ENCODE data around the gene TLE1.

The TLE1 gene

GRCh38 chr9:81543695-81544094, 145.7 kb downstream of the TLE1 start:
- DNase-seq (ENCODE audit: low read depth) = no peak

DNA sequence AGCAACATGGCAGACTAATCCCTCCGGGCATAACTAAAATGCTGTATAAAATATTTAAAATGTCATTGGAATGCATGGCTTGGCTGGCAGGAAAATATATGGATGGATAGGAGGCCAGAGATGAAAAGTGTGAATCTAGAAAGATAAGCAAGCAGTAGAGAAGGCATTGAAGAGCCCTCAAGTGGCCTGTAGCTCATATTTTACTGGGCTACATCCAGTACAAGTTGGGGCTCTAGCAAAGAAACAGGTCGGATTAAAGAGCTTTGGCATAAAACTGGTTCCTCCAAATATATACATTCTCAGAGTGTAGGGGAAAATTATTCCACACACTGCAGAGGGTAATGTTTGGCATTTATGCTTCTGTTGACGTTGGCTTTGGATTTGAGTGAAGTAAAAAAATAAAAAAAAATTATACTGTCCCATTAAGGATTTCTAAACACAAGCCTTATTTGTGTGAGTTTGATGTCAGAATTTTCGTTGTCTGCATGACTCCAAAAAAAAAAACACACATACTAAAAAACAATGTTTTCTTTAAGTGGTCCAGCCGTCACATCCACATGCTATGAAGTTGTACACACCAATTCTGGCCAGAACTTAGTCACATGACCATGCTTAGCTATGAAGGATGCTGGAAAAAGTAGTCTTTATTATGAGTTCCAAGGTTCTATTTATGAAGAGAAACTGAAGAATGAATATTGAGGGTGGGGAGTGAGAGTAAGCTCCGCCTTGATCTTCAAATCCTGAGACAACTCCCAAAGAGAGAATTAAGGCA, 147.0 kb downstream of the TLE1 start:
- no peak for DNase-seq (ENCODE audit: low read depth)

DNA sequence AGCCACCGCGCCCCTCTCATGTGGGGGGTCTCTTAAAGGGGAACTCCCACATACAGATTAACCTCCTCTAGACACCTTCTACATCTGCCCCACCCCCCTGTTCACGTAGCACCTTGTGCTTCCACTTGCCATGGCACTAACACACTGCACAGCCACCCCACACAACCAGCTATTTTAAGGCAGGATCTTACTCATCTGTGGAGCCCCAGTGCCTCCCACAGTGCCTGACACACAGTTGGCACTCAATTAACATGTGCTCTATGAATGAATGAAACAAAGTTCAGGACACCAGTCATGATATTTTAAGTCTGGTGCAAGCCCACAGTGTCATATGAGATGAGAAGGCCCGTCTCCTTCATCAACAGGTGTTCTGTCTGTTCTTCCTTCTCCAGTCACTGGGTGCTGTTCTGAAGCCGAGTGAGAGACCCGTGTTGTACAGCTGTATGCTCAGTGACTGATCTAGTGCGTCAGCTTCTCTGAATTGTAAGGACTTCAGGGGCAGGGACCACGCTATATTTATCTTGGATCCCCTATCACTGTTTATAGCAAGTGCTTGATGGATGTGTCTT, 149.1 kb downstream of the TLE1 start:
- DNase-seq (ENCODE audit: low read depth) = no peak

- DNase-seq (ENCODE audit: low read depth) = no peak
Measured at GRCh38 chr9:81539317-81539716, 150.0 kb downstream of the TLE1 start.

- no peak for DNase-seq (ENCODE audit: low read depth)
Measured at GRCh38 chr9:81538890-81539289, 150.5 kb downstream of the TLE1 start.

- DNase-seq (ENCODE audit: low read depth) = no peak
Measured at GRCh38 chr9:81537964-81538363, 151.4 kb downstream of the TLE1 start.

DNA sequence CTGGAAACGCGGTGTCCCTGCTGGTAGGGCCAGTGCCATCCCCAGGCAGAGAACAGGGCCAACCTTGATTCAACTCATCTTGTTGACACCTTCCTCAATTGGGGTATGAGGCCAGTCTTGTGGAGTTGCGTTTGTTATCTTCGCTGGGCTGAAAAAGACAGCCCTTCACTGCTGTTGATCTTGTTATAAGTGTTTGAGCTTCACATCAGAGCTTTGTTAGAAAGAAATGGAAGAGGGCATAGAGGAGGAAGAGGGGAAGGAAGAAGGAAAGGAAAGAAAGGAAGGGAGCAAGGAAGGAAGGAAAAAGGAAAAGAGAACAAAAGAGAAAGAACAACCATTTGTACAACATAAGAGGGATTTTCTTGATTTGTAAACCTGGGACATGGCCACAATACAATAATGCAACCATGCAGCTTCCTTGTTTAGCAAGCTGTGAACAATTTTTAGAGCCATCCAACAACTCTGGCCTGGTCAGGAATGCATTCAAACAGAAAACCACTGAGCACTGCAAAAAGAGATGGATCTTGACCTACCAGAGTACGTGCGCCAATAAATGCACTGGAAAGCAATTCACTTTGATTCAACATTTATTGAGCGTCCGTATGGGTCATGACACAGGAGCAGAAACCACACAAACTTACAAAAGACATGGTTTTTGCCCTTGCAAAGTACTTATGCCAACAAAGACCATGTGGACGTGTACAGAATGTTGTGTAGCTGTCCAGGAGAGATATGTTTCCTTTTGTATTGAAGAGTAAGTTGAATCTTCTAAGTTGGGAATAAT, 152.9 kb downstream of the TLE1 start:
- no peak for DNase-seq (ENCODE audit: low read depth)

GRCh38 chr9:81535542-81536241, 153.7 kb downstream of the TLE1 start:
- DNase-seq (ENCODE audit: low read depth) = no peak

GRCh38 chr9:81534138-81534875, 155.0 kb downstream of the TLE1 start:
- DNase-seq (ENCODE audit: low read depth) = no peak

Data from activated T-cell treated with anti-CD3 and anti-CD28 coated beads for 48 hours (primary cell).